Superior temporal gyrus (tissue), 1 donor: ENCODE measurements around the gene KATNB1.
"Not testable (repeated sequence)": the region's sequence is repeated elsewhere in the genome, so short reads cannot be mapped to it uniquely, and the experiment has no call there.

Source experiments
- DNase-seq: peaks from one replicate; pipeline ENCODE4 v3.0.0-alpha.2; 2016; ENCODE audit errors: extremely low spot score

KATNB1 gene

DNA sequence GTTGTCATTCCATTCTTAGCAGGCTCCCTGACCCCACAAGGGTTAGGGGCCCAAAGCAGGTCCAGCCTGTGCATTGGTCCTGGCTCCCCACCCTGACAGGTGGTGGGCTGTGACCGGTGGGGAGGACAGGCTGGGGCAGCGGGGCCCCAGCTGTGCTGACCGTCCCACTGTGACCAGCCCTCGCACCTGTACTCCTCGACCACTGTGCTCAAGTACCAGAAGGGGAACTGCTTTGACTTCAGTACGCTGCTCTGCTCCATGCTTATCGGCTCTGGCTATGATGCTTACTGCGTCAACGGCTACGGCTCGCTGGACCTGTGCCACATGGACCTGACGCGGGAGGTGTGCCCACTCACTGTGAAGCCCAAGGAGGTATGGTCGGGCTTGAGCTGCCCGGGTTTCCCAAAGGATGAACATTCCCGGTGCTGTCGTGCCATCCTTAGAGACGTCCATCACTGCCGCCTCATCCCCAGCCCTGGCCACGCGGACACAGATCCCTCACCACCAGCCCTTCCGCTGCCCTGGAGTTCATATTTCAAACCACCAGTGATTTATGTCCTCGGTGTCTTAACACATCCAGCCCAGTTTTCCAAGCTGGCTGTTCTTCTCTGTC lies 33.7 kb upstream of the KATNB1 start:
- DNase-seq, result no peak

DNA sequence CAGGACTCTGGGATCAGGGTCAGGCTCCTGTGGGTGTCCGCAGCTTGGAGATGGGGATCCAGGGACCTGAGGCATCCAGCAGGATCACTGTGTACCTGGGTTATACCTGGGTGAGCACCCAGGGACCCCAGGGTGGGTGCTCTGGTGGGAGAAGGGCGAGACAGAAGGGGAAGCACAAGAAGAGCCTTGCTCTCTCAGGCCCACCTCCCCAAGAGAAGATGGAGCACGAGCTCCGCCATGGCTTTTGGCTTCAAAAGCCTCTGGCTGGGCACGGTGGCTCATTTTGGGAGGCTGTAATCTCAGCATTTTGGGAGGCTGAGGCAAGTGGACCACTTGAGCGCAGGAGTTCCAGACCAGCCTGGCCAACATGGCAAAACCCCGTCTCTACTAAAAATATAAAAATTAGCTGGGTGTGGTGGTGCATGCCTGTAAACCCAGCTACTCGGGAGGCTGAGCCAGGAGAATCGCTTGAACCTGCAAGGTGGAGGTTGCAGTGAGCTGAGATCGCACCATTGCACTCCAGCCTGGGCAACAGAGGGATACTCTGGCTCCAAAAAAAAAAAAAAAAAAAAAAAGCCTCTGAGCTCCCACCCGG lies 32.1 kb upstream of the KATNB1 start:
- DNase-seq, result no peak

DNA sequence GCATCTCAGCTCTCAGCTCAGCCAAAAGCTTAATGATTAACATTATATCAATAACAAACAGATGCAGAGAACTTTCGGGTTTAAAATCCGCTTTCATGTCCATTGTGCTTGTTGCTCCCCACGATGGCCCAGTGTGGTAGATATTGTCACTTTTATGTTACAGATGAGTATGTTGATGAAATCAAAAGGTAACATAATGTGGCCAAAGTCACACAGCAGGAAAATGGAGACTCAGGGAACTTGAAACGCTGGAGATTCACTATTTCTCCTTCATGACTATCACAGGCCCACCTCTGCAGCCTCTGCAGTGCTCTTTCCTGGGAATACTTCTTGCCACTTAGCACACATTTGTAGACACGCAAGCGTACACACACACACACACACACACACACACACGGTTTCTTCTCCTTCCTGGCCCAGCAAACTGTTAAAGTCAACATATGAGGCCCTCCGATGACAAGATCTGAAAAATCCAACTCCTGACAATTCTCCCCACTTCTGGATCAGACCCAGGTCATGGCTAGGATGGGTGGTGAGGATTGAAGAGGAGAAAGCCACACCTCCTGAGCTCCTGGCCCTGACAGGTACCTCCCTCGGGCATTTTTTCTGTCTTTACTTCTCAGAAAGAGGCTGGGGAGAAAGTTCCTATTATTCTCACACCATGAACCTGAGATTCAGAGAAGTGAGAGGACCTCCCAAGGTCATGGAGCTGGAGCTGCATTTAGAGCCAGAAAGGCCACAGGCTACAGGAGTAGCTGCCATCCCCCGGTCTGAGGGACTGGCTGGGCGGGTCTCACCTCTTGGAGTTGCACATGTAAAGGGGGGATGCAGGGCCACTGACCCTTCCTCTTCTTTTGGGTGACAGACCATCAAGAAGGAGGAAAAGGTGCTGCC lies 31.3 kb upstream of the KATNB1 start:
- DNase-seq, result no peak

GRCh38 chr16:57704905-57705852 lies 30.4 kb upstream of the KATNB1 start:
- no peak for DNase-seq

DNA sequence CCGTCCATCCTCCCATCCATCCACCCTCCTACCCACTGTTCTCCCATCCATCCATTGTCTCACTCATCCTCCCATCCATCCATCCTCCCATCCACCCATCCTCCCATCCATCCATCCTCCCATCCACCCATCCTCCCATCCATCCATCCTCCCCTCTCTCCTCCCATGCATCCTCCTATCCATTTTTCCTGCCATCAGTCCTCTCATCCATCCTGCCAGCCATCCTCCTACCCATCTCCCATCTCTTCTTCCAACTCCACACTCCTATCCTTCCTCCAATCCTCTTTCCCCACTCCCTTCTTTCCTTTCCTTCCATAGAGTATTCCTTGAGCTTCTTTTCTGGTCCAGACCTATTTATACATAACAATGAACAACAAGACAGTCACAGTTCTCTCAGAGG lies 28.9 kb upstream of the KATNB1 start:
- DNase-seq, result no peak

- no peak for DNase-seq
Measured at GRCh38 chr16:57707331-57707730, 28.2 kb upstream of the KATNB1 start.

DNA sequence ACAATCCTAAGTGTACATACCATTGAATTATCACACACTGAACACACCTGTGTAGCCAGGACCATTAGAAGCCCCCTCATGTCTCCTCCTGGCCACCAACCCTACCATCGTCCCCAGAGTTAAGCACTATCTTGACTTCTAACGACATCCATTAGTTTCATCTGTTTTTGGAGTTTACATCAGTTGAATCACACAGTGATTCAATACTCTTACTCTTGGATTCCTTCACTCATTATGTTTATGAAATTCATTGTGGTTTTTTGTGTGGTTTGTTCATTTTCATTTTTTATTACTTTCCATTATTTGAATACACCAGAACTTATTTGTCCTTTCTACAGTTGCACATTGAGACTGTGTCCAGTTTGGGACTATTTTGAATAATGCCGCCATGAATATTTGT lies 27.4 kb upstream of the KATNB1 start:
- DNase-seq, result no peak

DNA sequence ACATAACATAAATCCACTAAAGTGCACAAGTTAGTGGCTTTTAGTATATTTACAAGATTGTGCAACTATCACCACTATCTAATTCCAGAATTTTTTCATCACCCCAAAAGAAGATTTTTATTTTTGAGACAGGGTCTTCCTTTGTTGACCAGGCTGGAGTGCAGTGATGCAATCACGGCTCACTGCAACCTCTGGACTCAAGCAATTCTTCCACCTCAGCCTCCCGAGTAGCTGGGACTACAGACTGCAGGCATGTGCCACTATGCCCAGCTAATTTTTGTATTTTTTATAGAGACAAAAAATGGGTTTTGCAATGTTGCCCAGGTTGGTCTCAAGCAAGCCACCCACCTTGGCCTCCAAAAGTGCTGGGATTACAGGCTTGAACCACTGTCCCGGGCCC lies 25.9 kb upstream of the KATNB1 start:
- no peak for DNase-seq

- DNase-seq, result no peak
Measured at GRCh38 chr16:57711346-57711745, 24.2 kb upstream of the KATNB1 start.

DNA sequence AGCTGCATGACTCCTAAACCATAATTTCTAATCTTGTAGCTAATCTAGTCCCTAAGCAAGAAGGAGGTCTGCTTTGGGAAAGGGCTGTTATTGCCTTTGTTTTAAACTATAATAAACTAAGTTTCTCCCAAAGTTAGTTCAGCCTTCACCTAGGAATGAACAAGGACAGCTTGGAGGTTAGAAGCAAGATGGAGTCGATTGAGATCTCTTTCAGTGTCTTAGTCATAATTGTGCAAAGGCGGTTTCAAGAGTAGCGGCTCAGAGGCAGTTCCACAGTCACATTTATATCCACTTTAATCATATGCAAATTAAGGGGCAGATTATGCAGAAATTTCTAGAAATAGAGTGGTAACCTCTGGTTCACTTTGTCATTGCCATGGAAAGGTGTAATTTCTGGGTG lies 23.6 kb upstream of the KATNB1 start:
- no peak for DNase-seq

DNA sequence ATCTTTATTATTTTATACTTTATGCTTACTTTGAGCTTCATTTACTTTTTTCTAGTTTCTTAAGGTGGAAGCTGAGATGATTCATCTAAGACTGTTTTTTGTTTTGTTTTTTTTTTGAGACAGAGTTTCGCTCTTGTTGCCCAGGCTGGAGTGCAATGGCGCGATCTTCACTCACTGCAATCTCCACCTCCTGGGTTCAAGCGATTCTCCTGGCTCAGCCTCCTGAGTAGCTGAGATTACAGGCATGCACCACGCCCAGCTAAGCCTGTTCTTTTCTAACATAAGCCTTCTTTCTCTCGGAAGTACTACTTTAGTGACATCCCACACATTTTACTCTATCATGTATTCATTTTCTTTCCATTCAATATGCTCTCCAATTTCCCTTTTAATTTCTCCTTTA lies 23.0 kb upstream of the KATNB1 start:
- not testable (repeated sequence) for DNase-seq

GRCh38 chr16:57713596-57713995 lies 22.0 kb upstream of the KATNB1 start:
- DNase-seq, result no peak

GRCh38 chr16:57714047-57714446 lies 21.5 kb upstream of the KATNB1 start:
- DNase-seq, result no peak

DNA sequence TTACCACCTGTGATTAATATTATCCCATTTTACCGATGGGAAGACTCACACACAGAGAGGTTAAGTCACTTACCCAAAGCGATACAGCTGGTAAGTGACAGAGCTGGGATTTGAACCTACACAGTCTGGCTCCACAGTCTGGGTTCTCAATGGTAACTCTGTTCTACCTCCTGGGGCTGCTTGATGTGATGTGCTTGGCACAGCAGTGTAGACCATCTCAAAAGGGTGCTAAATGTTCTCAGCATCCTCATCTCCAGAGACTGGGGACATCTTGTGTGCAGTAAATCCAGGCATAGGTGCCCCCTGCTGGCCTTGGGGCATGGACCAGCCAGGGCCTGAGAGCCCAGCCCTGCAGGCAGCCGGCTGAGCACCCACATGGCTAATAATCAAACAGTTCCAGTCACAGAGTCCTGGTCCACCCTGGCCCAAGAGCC lies 15.4 kb upstream of the KATNB1 start:
- DNase-seq, result peak; percentile 48

DNA sequence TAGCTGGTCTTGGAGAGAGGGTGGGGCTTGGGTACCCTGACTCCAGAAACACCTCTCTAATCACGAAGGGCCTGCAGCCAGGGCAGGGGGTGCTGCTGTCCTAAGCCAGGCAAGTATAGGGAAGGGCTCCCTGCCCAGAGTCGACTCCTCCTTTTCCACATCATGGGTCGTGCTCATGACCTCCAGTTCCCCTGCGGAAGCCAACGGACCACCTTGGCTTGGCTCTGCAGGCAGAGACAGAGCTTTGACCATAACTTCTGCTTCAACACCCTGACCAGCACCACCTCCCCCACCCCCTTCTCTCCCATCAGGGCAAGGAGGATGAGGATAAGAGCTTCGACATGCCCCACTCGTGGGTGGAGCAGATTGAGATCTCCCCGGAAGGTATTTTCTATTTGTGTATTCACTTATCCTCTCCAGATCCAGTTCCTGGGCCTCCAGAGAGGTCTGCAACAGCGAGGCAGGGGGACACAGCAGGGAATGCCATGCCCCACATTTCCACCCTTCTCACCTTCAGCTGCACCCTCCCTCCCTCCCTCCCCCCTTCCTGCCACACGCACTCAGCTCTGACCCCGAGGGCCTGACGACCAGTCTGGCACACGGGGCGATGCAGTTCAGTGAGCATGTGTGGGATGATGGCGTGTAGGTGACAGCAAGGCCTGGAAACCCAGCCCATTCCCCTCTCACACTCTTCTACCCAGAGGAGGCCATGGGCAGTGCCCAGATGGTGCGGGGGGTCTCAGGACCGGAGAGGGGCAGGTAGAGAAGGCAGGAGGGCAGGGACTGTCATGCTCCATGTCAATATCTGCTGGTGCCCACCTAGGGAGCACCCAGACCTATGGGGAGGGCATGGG lies 14.0 kb upstream of the KATNB1 start:
- DNase-seq, result no peak

GRCh38 chr16:57722210-57722499 lies 13.4 kb upstream of the KATNB1 start:
- DNase-seq, result no peak

DNA sequence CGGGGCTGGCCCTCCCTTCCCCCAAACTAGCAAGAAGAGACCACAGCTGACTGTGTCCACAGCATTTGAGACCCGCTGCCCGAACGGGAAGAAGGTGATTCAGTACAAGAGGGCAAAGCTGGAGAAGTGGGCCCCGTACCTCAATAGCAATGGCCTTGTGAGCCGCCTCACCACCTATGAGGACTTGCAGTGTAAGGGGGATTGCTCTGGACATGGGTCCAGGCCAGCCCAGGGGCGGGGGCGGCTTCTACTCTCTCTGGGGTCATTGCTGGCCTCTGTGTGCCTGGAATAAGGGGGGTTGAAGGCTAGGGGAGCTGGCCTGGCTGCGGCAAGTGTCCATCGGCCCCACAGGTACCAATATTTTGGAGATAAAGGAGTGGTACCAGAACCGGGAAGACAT lies 12.9 kb upstream of the KATNB1 start:
- no peak for DNase-seq

DNA sequence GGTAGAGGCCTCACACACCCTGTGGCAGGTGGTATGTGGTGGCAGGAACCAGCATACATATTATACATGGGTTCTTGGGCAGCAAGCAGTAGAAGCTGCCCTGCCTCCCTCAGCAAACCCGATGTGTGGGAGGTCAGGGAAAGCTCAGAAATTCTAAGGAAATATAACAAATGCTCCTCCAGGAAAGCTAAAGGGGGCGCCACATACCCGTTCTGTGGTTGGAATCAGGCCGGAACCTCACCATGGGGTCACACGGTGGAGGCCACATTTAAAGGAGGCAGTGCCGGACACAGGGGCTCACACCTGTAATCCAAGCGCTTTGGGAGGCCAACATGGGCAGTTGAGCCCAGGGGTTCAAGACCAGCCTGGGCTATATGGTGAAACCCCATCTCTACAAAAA lies 12.4 kb upstream of the KATNB1 start:
- DNase-seq, result no peak

DNA sequence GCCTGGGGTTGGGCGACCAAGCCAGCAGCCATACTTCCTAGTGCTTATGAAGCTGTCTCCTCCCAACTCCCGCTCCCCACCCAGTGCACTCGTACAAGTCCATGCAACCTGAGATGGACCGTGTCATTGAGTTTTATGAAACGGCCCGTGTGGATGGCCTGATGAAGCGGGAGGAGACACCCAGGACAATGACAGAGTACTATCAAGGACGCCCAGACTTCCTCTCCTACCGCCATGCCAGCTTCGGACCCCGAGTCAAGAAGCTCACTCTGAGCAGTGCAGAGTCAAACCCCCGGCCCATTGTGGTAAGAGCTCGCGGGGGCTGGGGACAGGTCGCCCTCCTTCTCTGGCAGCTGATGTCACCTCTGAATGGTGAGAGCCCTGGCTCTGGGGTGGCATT lies 11.0 kb upstream of the KATNB1 start:
- DNase-seq, result no peak

- DNase-seq, result no peak
Measured at GRCh38 chr16:57725151-57725550, 10.4 kb upstream of the KATNB1 start.

GRCh38 chr16:57725554-57725953 lies 10.0 kb upstream of the KATNB1 start:
- no peak for DNase-seq
